Right cardiac atrium (tissue), 5 donors: ENCODE data around the gene KRTAP10-12. TPM values are rescaled to one million over a fixed set of nuclear protein-coding genes. Genes with fewer than 3 reads are reported as not detected.

ENCODE experiments used
- ATAC-seq, 2 donors: fragments of 200-7000 bp; cut with Tn5 transposase; one replicate each; pipeline versions ENCODE4 v1.8.0 to v1.9.1; 2020; ENCODE audit warnings: moderate library complexity in 2 of 2, mild to moderate bottlenecking in 1 of 2
- DNase-seq, 3 donors: peaks; one replicate each; pipeline ENCODE4 v3.0.0-alpha.2; 2020
- H3K27ac ChIP-seq: one replicate; pipeline ENCODE4 v1.5.1; 2013; ENCODE audit warnings: mild to moderate bottlenecking, low read length, control low read depth, moderate library complexity
- H3K27me3 ChIP-seq: one replicate; pipeline ENCODE4 v1.6.1; 2013; ENCODE audit not compliant: control insufficient read depth, insufficient read depth
- H3K4me1 ChIP-seq: one replicate; pipeline ENCODE4 v1.6.1; 2013; ENCODE audit warnings: low read length; ENCODE audit not compliant: control insufficient read depth, insufficient read depth
- H3K4me3 ChIP-seq: one replicate; pipeline ENCODE4 v1.5.1; 2013; ENCODE audit warnings: low read length, control low read depth
- H3K9me3 ChIP-seq: one replicate; pipeline ENCODE4 v1.6.1; 2013; ENCODE audit warnings: low read length; ENCODE audit not compliant: control insufficient read depth
- WGBS: extraction: QIAGEN DNeasy Blood & Tissue Kit; methylation state at CpG from one replicate; pipeline ENCODE4 v1.1.7; 2013; 5-methylcytosine and 5-hydroxymethylcytosine counted together
- intact Hi-C, 4 donors: fragments of 100-400 bp; cut with DNase I; formaldehyde crosslinking; loops; one replicate each; pipeline versions ENCODE4 v1.11.0 to v1.14.0; 2022 to 2023
- polyA plus RNA-seq: library from polyadenylated mRNA; stranded (reverse); fragments of 200-250 nt; gene quantifications from one replicate; pipeline ENCODE4 v1.2.3, GENCODE V29; 2013
- total RNA-seq, 4 donors: library from RNA; stranded (reverse); fragmentation: NEBNext Ultra II Directional; extraction: Animal tissue kit (Norgen Biotek cat#: 25700); gene quantifications; one replicate each; pipeline ENCODE4 v1.2.1, GENCODE V29; 2021
- donor health status: healthy with polysubstance abuse.
- donor health status: DM: no; HTN: yes; CAD: no.
- donor health status: DM: no; HTN: no; CAD: no.
- donor health status: DM: no; HTN: yes; CAD: no; lungs with severe emphysema.
- donor health status: DM: yes; HTN: yes; CAD: no.

Gene KRTAP10-12
- total and polyA plus RNA-seq, 5 donors: not detected

GRCh38 chr21:44729336-44730027, 32.5 kb downstream of the KRTAP10-12 start:
- DNase-seq: peak in 1 of 3 donors; percentile 41
- intact Hi-C loops: no loop called here
- no peaks in the 10 kb centered on the region for H3K27me3 ChIP-seq
- H3K4me3 ChIP-seq: no peak overlapping the region
- peak in 1 of 2 donors; percentile 27 for ATAC-seq
- no peak overlapping the region for H3K27ac ChIP-seq
- no peaks in the 10 kb centered on the region for H3K9me3 ChIP-seq
- 91% methylated on average over 23 of the region's 23 CpGs for WGBS
- H3K4me1 ChIP-seq: no peaks in the 10 kb centered on the region

- Histone ChIP-seq H3K4me1 (no peaks in the 10 kb centered on the region), H3K4me3 (no peak overlapping the region), H3K27me3 (no peaks in the 10 kb centered on the region), H3K27ac (no peak overlapping the region), H3K9me3 (no peaks in the 10 kb centered on the region)
- DNase-seq: no peak
- no peak for ATAC-seq
- intact Hi-C loops: no loop called here
- WGBS: 91% methylated on average over 7 of the region's 7 CpGs
Measured at GRCh38 chr21:44730028-44730395, 33.0 kb downstream of the KRTAP10-12 start.

- Histone ChIP-seq H3K4me3 (no peak overlapping the region), H3K4me1 (no peaks in the 10 kb centered on the region), H3K9me3 (no peaks in the 10 kb centered on the region), H3K27ac (no peak overlapping the region), H3K27me3 (no peaks in the 10 kb centered on the region)
- DNase-seq: no peak
- WGBS: 63% methylated on average over 9 of the region's 9 CpGs
- intact Hi-C loops: no loop called here
- ATAC-seq: no peak
Measured at GRCh38 chr21:44730951-44731579, 34.1 kb downstream of the KRTAP10-12 start.

GRCh38 chr21:44732263-44732662, 35.3 kb downstream of the KRTAP10-12 start:
- WGBS: 93% methylated on average over 10 of the region's 10 CpGs
- Histone ChIP-seq H3K9me3 (no peaks in the 10 kb centered on the region), H3K4me1 (no peaks in the 10 kb centered on the region), H3K27me3 (no peaks in the 10 kb centered on the region), H3K27ac (no peak overlapping the region), H3K4me3 (no peak overlapping the region)
- ATAC-seq (no peak), DNase-seq (no peak)
- intact Hi-C loops: no loop called here

GRCh38 chr21:44732956-44733355, 36.0 kb downstream of the KRTAP10-12 start:
- Histone ChIP-seq H3K27me3 (no peaks in the 10 kb centered on the region), H3K4me1 (no peaks in the 10 kb centered on the region), H3K9me3 (no peaks in the 10 kb centered on the region), H3K4me3 (no peak overlapping the region), H3K27ac (no peak overlapping the region)
- ATAC-seq (no peak), DNase-seq (no peak)
- intact Hi-C loops: no loop called here
- WGBS: 81% methylated on average over 11 of the region's 11 CpGs

- 90% methylated on average over 21 of the region's 21 CpGs for WGBS
- intact Hi-C loops: no loop called here
- no peaks in the 10 kb centered on the region for H3K4me1 ChIP-seq
- H3K27me3 ChIP-seq: no peaks in the 10 kb centered on the region
- no peak for DNase-seq
- H3K9me3 ChIP-seq: peaks cover 4% of the 10 kb centered on the region
- ATAC-seq: no peak
- H3K27ac ChIP-seq: no peak overlapping the region
- H3K4me3 ChIP-seq: no peak overlapping the region
Measured at GRCh38 chr21:44734026-44734745, 37.2 kb downstream of the KRTAP10-12 start.

- intact Hi-C loops: no loop called here
- DNase-seq: no peak
- no peak overlapping the region for H3K4me3 ChIP-seq
- peaks cover 5% of the 10 kb centered on the region for H3K9me3 ChIP-seq
- H3K27ac ChIP-seq: no peak overlapping the region
- no peaks in the 10 kb centered on the region for H3K27me3 ChIP-seq
- WGBS: 95% methylated on average over 17 of the region's 17 CpGs
- no peak for ATAC-seq
- no peaks in the 10 kb centered on the region for H3K4me1 ChIP-seq
Measured at GRCh38 chr21:44734841-44735240, 37.9 kb downstream of the KRTAP10-12 start.

GRCh38 chr21:44735821-44736220, 38.8 kb downstream of the KRTAP10-12 start:
- Histone ChIP-seq H3K9me3 (peaks cover 5% of the 10 kb centered on the region), H3K27me3 (no peaks in the 10 kb centered on the region), H3K27ac (no peak overlapping the region), H3K4me1 (no peaks in the 10 kb centered on the region), H3K4me3 (no peak overlapping the region)
- intact Hi-C loops: no loop called here
- ATAC-seq (no peak), DNase-seq (no peak)
- 77% methylated on average over 6 of the region's 6 CpGs for WGBS

GRCh38 chr21:44736291-44737004, 39.5 kb downstream of the KRTAP10-12 start:
- Histone ChIP-seq H3K4me1 (no peaks in the 10 kb centered on the region), H3K27ac (no peak overlapping the region), H3K27me3 (no peaks in the 10 kb centered on the region), H3K4me3 (no peak overlapping the region), H3K9me3 (peaks cover 5% of the 10 kb centered on the region)
- WGBS: 86% methylated on average over 8 of the region's 8 CpGs
- intact Hi-C loops: no loop called here
- DNase-seq (no peak), ATAC-seq (no peak)

- Histone ChIP-seq H3K9me3 (peaks cover 5% of the 10 kb centered on the region), H3K4me3 (no peak overlapping the region), H3K4me1 (no peaks in the 10 kb centered on the region), H3K27ac (no peak overlapping the region), H3K27me3 (no peaks in the 10 kb centered on the region)
- intact Hi-C loops: no loop called here
- WGBS: 72% methylated on average over 3 of the region's 3 CpGs
- no peak for DNase-seq
- no peak for ATAC-seq
Measured at GRCh38 chr21:44737706-44738354, 40.9 kb downstream of the KRTAP10-12 start.
